DOHH2 (cell line): Measurements from ENCODE around the gene AUTS2.

Experiments used
- H3F3A ChIP-seq: fragments of 200-600 bp; sonication (generic), shearing (Covaris generic); 2 replicates; pipeline ENCODE4 v1.6.0; 2016; ENCODE audit warnings: antibody characterized with exemption, mild to moderate bottlenecking; ENCODE audit not compliant: control insufficient read depth, insufficient read depth
- H3K27ac ChIP-seq: fragments of 200-600 bp; sonication (generic); 2 replicates; pipeline ENCODE4 v1.5.1; 2014; ENCODE audit warnings: low read depth, mild to moderate bottlenecking, low read length, moderate library complexity
- H3K27me3 ChIP-seq: fragments of 200-600 bp; sonication (generic); 2 replicates; pipeline ENCODE4 v1.6.1; 2014; ENCODE audit warnings: mild to moderate bottlenecking, low read length, mixed read lengths; ENCODE audit not compliant: control insufficient read depth
- H3K36me3 ChIP-seq: fragments of 200-600 bp; sonication (generic); 2 replicates; pipeline ENCODE4 v1.6.1; 2014; ENCODE audit warnings: mild to moderate bottlenecking, low read length, moderate library complexity, mixed read lengths; ENCODE audit not compliant: control insufficient read depth
- H3K4me1 ChIP-seq: fragments of 200-600 bp; sonication (generic); 2 replicates; pipeline ENCODE4 v1.6.1; 2014; ENCODE audit warnings: mild to moderate bottlenecking, low read length, mixed read lengths; ENCODE audit not compliant: control insufficient read depth
- H3K4me2 ChIP-seq: fragments of 200-600 bp; sonication (generic); 2 replicates; pipeline ENCODE4 v1.6.0; 2014; ENCODE audit warnings: mild to moderate bottlenecking, low read length, moderate library complexity
- H3K4me3 ChIP-seq: fragments of 200-600 bp; sonication (generic); 2 replicates; pipeline ENCODE4 v1.5.1; 2014; ENCODE audit warnings: mild to moderate bottlenecking, low read length, mixed read lengths
- H3K79me2 ChIP-seq: fragments of 200-600 bp; sonication (generic); 2 replicates; pipeline ENCODE4 v1.6.1; 2014; ENCODE audit warnings: mild to moderate bottlenecking, low read length, mixed read lengths; ENCODE audit not compliant: control insufficient read depth
- H3K9me2 ChIP-seq: fragments of 200-600 bp; sonication (generic); replicated peaks from 2 replicates; pipeline ENCODE4 v1.6.1; 2014; ENCODE audit warnings: mild to moderate bottlenecking, low read length, mixed read lengths; ENCODE audit not compliant: control insufficient read depth
- H3K9me3 ChIP-seq: fragments of 200-600 bp; sonication (generic); 2 replicates; pipeline ENCODE4 v1.6.1; 2014; ENCODE audit warnings: antibody characterized with exemption, low read length, mixed read lengths; ENCODE audit not compliant: control insufficient read depth, insufficient read depth
- H4K20me1 ChIP-seq: fragments of 200-600 bp; sonication (generic); 2 replicates; pipeline ENCODE4 v1.6.0; 2014; ENCODE audit warnings: low read depth, mild to moderate bottlenecking, antibody characterized with exemption, low read length, moderate library complexity; ENCODE audit not compliant: control insufficient read depth, insufficient read depth
- CTCF ChIP-seq: fragments of 200-600 bp; sonication (generic); IDR thresholded peaks from one replicate; pipeline ENCODE4 v1.5.1; 2014; ENCODE audit warnings: antibody characterized with exemption, mild to moderate bottlenecking, low read depth, low read length; ENCODE audit not compliant: poor library complexity, severe bottlenecking
- EZH2phosphoT487 ChIP-seq: fragments of 200-600 bp; sonication (generic); IDR thresholded peaks from 2 replicates; pipeline ENCODE4 v1.6.1; 2017; ENCODE audit warnings: borderline replicate concordance, mild to moderate bottlenecking, antibody characterized with exemption, low read length, moderate library complexity, mixed read lengths

AUTS2 gene

GRCh38 chr7:69764681-69765080, 166.4 kb downstream of the AUTS2 start:
- Histone ChIP-seq H3K4me2 (no peak overlapping the region), H3K9me3 (no peaks in the 10 kb centered on the region), H3K9me2 (no peaks in the 10 kb centered on the region), H4K20me1 (peaks cover 7% of the 10 kb centered on the region; the same call in 1 of the 2 replicates), H3F3A (no peaks in the 10 kb centered on the region), H3K79me2 (peaks cover 82% of the 10 kb centered on the region), H3K4me1 (peaks cover 15% of the 10 kb centered on the region), H3K36me3 (no peaks in the 10 kb centered on the region), H3K27me3 (no peaks in the 10 kb centered on the region), H3K27ac (no peak overlapping the region), H3K4me3 (no peak overlapping the region)
- TF ChIP-seq EZH2phosphoT487 (no peak), CTCF (no peak)

- Histone ChIP-seq H3K9me2 (no peaks in the 10 kb centered on the region), H3K27ac (no peak overlapping the region), H3K9me3 (no peaks in the 10 kb centered on the region), H3K4me1 (peaks cover 27% of the 10 kb centered on the region), H3K27me3 (no peaks in the 10 kb centered on the region), H4K20me1 (peaks cover 10% of the 10 kb centered on the region; the same call in 1 of the 2 replicates), H3K4me3 (no peak overlapping the region), H3F3A (no peaks in the 10 kb centered on the region), H3K4me2 (no peak overlapping the region), H3K36me3 (no peaks in the 10 kb centered on the region), H3K79me2 (peaks cover 92% of the 10 kb centered on the region)
- TF ChIP-seq CTCF (no peak), EZH2phosphoT487 (no peak)
These were observed 167.6 kb downstream of the AUTS2 start for GRCh38 chr7:69765879-69766278.

- Histone ChIP-seq H3K36me3 (no peaks in the 10 kb centered on the region), H3F3A (no peaks in the 10 kb centered on the region), H3K9me2 (no peaks in the 10 kb centered on the region), H3K9me3 (no peaks in the 10 kb centered on the region), H4K20me1 (0 out of 2 replicates have a peak, but pooled peaks cover 2% of the 10 kb centered on the region), H3K79me2 (peaks cover 87% of the 10 kb centered on the region), H3K27ac (no peak overlapping the region), H3K27me3 (no peaks in the 10 kb centered on the region), H3K4me1 (peaks cover 18% of the 10 kb centered on the region), H3K4me3 (no peak overlapping the region), H3K4me2 (no peak overlapping the region)
- TF ChIP-seq CTCF (no peak), EZH2phosphoT487 (no peak)
These were observed 170.8 kb downstream of the AUTS2 start for GRCh38 chr7:69768986-69769595.
